Liver (tissue), 9 donors: ENCODE results near the gene TLCD5. TPM values are rescaled to one million over a fixed set of nuclear protein-coding genes. Genes with fewer than 3 reads are reported as not detected.
A peak's percentile ranks its signal among the peaks of the same experiment; 100 is the strongest.

Experiments used
- DNase-seq: peaks from one replicate; pipeline ENCODE4 v3.0.0-alpha.2; 2017; ENCODE audit warnings: low spot score
- H3K27ac ChIP-seq, 2 donors: one replicate each; pipeline ENCODE4 v1.7.0; 2013; ENCODE audit warnings: inconsistent platforms in 2 of 2, low read length in 2 of 2, control low read depth in 1 of 2, low read depth in 1 of 2, mild to moderate bottlenecking in 1 of 2
- H3K27me3 ChIP-seq, 4 donors: one replicate each; pipeline versions ENCODE4 v1.6.1 to v1.7.0; 2013; ENCODE audit warnings: low read length in 3 of 4, inconsistent platforms in 1 of 4, mild to moderate bottlenecking in 1 of 4, moderate library complexity in 1 of 4; ENCODE audit not compliant: control insufficient read depth in 4 of 4, insufficient read depth in 4 of 4
- H3K36me3 ChIP-seq, 4 donors: one replicate each; pipeline versions ENCODE4 v1.6.1 to v1.7.0; 2013; ENCODE audit warnings: low read length in 3 of 4, mild to moderate bottlenecking in 3 of 4, low read depth in 1 of 4, moderate library complexity in 1 of 4; ENCODE audit not compliant: control insufficient read depth in 4 of 4, insufficient read depth in 3 of 4
- H3K4me1 ChIP-seq, 4 donors: one replicate each; pipeline versions ENCODE4 v1.6.1 to v1.7.0; 2013; ENCODE audit warnings: low read length in 3 of 4, mild to moderate bottlenecking in 3 of 4, moderate library complexity in 1 of 4; ENCODE audit not compliant: control insufficient read depth in 4 of 4, insufficient read depth in 4 of 4
- H3K4me3 ChIP-seq, 3 donors: one replicate each; pipeline versions ENCODE4 v1.6.1 to v1.7.0; 2013; ENCODE audit warnings: low read length in 3 of 3, control low read depth in 1 of 3, low read depth in 1 of 3, mild to moderate bottlenecking in 1 of 3
- H3K9ac ChIP-seq, 2 donors: one replicate each; pipeline ENCODE4 v1.7.0; 2013; ENCODE audit warnings: low read length in 2 of 2, mild to moderate bottlenecking in 2 of 2, moderate library complexity in 2 of 2, control low read depth in 1 of 2, low read depth in 1 of 2
- H3K9me3 ChIP-seq, 4 donors: one replicate each; pipeline versions ENCODE4 v1.6.1 to v1.7.0; 2013; ENCODE audit warnings: low read length in 3 of 4; ENCODE audit not compliant: control insufficient read depth in 4 of 4
- CTCF ChIP-seq: fragments of 150-350 bp; IDR thresholded peaks from 2 replicates; pipeline ENCODE4 v1.5.1; 2017; ENCODE audit warnings: improper control_type of control experiment, low read depth, low read length; ENCODE audit not compliant: missing input control
- EGR1 ChIP-seq, 2 donors: IDR thresholded peaks; 2 replicates each; pipeline ENCODE4 v1.6.1; 2016 to 2018; ENCODE audit warnings: antibody characterized with exemption in 2 of 2, low read depth in 2 of 2
- FOXA1 ChIP-seq: IDR thresholded peaks from 2 replicates; pipeline ENCODE4 v1.6.1; 2016; ENCODE audit warnings: antibody characterized with exemption
- FOXA2 ChIP-seq: IDR thresholded peaks from 2 replicates; pipeline ENCODE4 v1.6.1; 2016; ENCODE audit warnings: antibody characterized with exemption
- GABPA ChIP-seq, 2 donors: IDR thresholded peaks in 1 of 2; conservative IDR thresholded peaks in 1 of 2; 2 replicates each; pipeline ENCODE4 v1.6.1; 2016; ENCODE audit warnings: antibody characterized with exemption in 2 of 2, mild to moderate bottlenecking in 1 of 2, moderate library complexity in 1 of 2
- HNF4A ChIP-seq, 2 donors: conservative IDR thresholded peaks; 2 replicates each; pipeline ENCODE4 v1.6.1; 2016; ENCODE audit warnings: antibody characterized with exemption in 2 of 2, mild to moderate bottlenecking in 2 of 2
- HNF4G ChIP-seq: IDR thresholded peaks from 2 replicates; pipeline ENCODE4 v1.6.1; 2016; ENCODE audit warnings: antibody characterized with exemption
- JUND ChIP-seq, 2 donors: IDR thresholded peaks; 2 replicates each; pipeline ENCODE4 v1.6.1; 2016; ENCODE audit warnings: antibody characterized with exemption in 2 of 2
- NR2F2 ChIP-seq: IDR thresholded peaks from 2 replicates; pipeline ENCODE4 v1.6.1; 2016; ENCODE audit warnings: antibody characterized with exemption
- RAD21 ChIP-seq, 2 donors: IDR thresholded peaks; 2 replicates each; pipeline ENCODE4 v1.6.1; 2016; ENCODE audit warnings: antibody characterized with exemption in 2 of 2, mild to moderate bottlenecking in 2 of 2
- RXRA ChIP-seq, 2 donors: IDR thresholded peaks; 2 replicates each; pipeline ENCODE4 v1.6.1; 2017 to 2018; ENCODE audit warnings: antibody characterized with exemption in 2 of 2, mild to moderate bottlenecking in 1 of 2
- SP1 ChIP-seq: IDR thresholded peaks from 2 replicates; pipeline ENCODE4 v1.6.1; 2018; ENCODE audit warnings: antibody characterized with exemption, mild to moderate bottlenecking
- YY1 ChIP-seq: IDR thresholded peaks from 2 replicates; pipeline ENCODE4 v1.6.1; 2016; ENCODE audit warnings: antibody characterized with exemption, mild to moderate bottlenecking
- polyA plus RNA-seq, 2 donors: library from polyadenylated mRNA; stranded (reverse) in 1 of 2; unstranded in 1 of 2; fragments of 200-250 nt in 1 of 2; fragments of >200 nt in 1 of 2; fragmentation: Nextera tagmentation in 1 of 2; extraction: Ambion mirVana in 1 of 2; gene quantifications; one replicate each; pipeline versions ENCODE4 v1.2.1 to v1.2.3, GENCODE V29; 2013 to 2015
- total RNA-seq, 2 donors: library from RNA; depleted of rRNA; stranded (reverse); fragments of >200 nt; gene quantifications; one replicate each; pipeline ENCODE4 v1.2.3, GENCODE V29; 2014
- TF ChIP-seq, protein P1 (sequence below): IDR thresholded peaks from 2 replicates; pipeline ENCODE4 v1.6.1; 2016; ENCODE audit warnings: antibody characterized with exemption
- TF ChIP-seq, protein P2 (sequence below): IDR thresholded peaks from 2 replicates; pipeline ENCODE4 v1.6.1; 2016; ENCODE audit warnings: antibody characterized with exemption
- TF ChIP-seq, protein P3 (sequence below): IDR thresholded peaks from 2 replicates; pipeline ENCODE4 v1.6.1; 2016; ENCODE audit warnings: antibody characterized with exemption, mild to moderate bottlenecking
- donor health status: healthy.
- donor health status: healthy.
- donor health status: healthy.
- donor health status: healthy.
- donor health status: healthy.

The TLCD5 gene
- total and polyA plus RNA-seq, 4 donors, result 0.31 to 1.2 (median 0.68) TPM

- Histone ChIP-seq H3K9me3 (no peaks in the 10 kb centered on the region), H3K36me3 (no peaks in the 10 kb centered on the region), H3K4me1 (peaks cover 1 to 2% (median 2%) of the 10 kb centered on the region in 4 donors), H3K9ac (no peak overlapping the region), H3K27me3 (no peaks in the 10 kb centered on the region), H3K27ac (no peak overlapping the region), H3K4me3 (no peak overlapping the region)
- DNase-seq, result no peak
- TF ChIP-seq FOXA1 (no peak), FOXA2 (no peak), SP1 (no peak), HNF4A (conservative IDR thresholded peaks at IDR 0.05) (no peak), HNF4G (no peak), RXRA (IDR thresholded peaks at IDR 0.05) (no peak), RAD21 (IDR thresholded peaks at IDR 0.05) (no peak), JUND (IDR thresholded peaks at IDR 0.05) (no peak), EGR1 (IDR thresholded peaks at IDR 0.05; ENCODE audit: low read depth in 2 of 2) (no peak), GABPA (IDR thresholded peaks at IDR 0.05 in 1 of 2, conservative IDR thresholded peaks at IDR 0.05 in 1 of 2) (no peak), YY1 (no peak), NR2F2 (no peak), CTCF (no peak)
- TF ChIP-seq, protein P1, sequence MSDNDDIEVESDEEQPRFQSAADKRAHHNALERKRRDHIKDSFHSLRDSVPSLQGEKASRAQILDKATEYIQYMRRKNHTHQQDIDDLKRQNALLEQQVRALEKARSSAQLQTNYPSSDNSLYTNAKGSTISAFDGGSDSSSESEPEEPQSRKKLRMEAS, result no peak
- TF ChIP-seq, protein P2, sequence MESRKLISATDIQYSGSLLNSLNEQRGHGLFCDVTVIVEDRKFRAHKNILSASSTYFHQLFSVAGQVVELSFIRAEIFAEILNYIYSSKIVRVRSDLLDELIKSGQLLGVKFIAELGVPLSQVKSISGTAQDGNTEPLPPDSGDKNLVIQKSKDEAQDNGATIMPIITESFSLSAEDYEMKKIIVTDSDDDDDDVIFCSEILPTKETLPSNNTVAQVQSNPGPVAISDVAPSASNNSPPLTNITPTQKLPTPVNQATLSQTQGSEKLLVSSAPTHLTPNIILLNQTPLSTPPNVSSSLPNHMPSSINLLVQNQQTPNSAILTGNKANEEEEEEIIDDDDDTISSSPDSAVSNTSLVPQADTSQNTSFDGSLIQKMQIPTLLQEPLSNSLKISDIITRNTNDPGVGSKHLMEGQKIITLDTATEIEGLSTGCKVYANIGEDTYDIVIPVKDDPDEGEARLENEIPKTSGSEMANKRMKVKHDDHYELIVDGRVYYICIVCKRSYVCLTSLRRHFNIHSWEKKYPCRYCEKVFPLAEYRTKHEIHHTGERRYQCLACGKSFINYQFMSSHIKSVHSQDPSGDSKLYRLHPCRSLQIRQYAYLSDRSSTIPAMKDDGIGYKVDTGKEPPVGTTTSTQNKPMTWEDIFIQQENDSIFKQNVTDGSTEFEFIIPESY, result no peak
- TF ChIP-seq, protein P3, sequence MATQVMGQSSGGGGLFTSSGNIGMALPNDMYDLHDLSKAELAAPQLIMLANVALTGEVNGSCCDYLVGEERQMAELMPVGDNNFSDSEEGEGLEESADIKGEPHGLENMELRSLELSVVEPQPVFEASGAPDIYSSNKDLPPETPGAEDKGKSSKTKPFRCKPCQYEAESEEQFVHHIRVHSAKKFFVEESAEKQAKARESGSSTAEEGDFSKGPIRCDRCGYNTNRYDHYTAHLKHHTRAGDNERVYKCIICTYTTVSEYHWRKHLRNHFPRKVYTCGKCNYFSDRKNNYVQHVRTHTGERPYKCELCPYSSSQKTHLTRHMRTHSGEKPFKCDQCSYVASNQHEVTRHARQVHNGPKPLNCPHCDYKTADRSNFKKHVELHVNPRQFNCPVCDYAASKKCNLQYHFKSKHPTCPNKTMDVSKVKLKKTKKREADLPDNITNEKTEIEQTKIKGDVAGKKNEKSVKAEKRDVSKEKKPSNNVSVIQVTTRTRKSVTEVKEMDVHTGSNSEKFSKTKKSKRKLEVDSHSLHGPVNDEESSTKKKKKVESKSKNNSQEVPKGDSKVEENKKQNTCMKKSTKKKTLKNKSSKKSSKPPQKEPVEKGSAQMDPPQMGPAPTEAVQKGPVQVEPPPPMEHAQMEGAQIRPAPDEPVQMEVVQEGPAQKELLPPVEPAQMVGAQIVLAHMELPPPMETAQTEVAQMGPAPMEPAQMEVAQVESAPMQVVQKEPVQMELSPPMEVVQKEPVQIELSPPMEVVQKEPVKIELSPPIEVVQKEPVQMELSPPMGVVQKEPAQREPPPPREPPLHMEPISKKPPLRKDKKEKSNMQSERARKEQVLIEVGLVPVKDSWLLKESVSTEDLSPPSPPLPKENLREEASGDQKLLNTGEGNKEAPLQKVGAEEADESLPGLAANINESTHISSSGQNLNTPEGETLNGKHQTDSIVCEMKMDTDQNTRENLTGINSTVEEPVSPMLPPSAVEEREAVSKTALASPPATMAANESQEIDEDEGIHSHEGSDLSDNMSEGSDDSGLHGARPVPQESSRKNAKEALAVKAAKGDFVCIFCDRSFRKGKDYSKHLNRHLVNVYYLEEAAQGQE, result no peak
Measured at GRCh38 chr11:120365512-120365911, 40.4 kb downstream of the TLCD5 start.

GRCh38 chr11:120372296-120372695, 47.2 kb downstream of the TLCD5 start:
- DNase-seq, result no peak
- TF ChIP-seq HNF4A (conservative IDR thresholded peaks at IDR 0.05) (peak; percentile 46 to 60), YY1 (no peak)
- no peaks in the 10 kb centered on the region for H3K27me3 ChIP-seq
- peaks cover 4 to 19% (median 11%) of the 10 kb centered on the region in 4 donors for H3K4me1 ChIP-seq
- no peak overlapping the region for H3K4me3 ChIP-seq
- no peaks in the 10 kb centered on the region for H3K9me3 ChIP-seq
- H3K36me3 ChIP-seq, result no peaks in the 10 kb centered on the region
- H3K27ac ChIP-seq, result no peak overlapping the region
- no peak overlapping the region for H3K9ac ChIP-seq
